ENCODE data around the gene QKI.

GRCh38 chr6:163602851-163603250 lies 188.3 kb downstream of the QKI start:
- no peak for TF ChIP-seq POLR2A (IDR thresholded peaks at IDR 0.05)
- TF ChIP-seq, protein P1, sequence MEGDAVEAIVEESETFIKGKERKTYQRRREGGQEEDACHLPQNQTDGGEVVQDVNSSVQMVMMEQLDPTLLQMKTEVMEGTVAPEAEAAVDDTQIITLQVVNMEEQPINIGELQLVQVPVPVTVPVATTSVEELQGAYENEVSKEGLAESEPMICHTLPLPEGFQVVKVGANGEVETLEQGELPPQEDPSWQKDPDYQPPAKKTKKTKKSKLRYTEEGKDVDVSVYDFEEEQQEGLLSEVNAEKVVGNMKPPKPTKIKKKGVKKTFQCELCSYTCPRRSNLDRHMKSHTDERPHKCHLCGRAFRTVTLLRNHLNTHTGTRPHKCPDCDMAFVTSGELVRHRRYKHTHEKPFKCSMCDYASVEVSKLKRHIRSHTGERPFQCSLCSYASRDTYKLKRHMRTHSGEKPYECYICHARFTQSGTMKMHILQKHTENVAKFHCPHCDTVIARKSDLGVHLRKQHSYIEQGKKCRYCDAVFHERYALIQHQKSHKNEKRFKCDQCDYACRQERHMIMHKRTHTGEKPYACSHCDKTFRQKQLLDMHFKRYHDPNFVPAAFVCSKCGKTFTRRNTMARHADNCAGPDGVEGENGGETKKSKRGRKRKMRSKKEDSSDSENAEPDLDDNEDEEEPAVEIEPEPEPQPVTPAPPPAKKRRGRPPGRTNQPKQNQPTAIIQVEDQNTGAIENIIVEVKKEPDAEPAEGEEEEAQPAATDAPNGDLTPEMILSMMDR (IDR thresholded peaks at IDR 0.05) = no peak
- TF ChIP-seq POLR2AphosphoS5 (IDR thresholded peaks at IDR 0.05) = no peak

Data from breast epithelium (tissue), 3 donors.